Thoracic aorta (tissue), 2 donors: ENCODE measurements around the gene CACNA1I. TPM values are rescaled to one million over a fixed set of nuclear protein-coding genes. Genes with fewer than 3 reads are reported as not detected.

Experiments used
- ATAC-seq: fragments of 150-250 bp; one replicate; pipeline ENCODE4 v1.8.0; 2017; ENCODE audit warnings: low read depth; ENCODE audit not compliant: insufficient number of reproducible peaks, low FRiP score
- DNase-seq: peaks from one replicate; pipeline ENCODE4 v3.0.0-alpha.2; 2020; ENCODE audit warnings: low spot score
- H3K27ac ChIP-seq, 2 donors: fragments of 200-600 bp; sonication (generic); 1 replicate in 1 of 2; 2 replicates in 1 of 2; pipeline ENCODE4 v1.5.1; 2016; ENCODE audit warnings: mild to moderate bottlenecking in 2 of 2, moderate library complexity in 2 of 2
- H3K27me3 ChIP-seq: fragments of 200-600 bp; sonication (generic); replicated peaks from 2 replicates; pipeline ENCODE4 v1.6.0; 2016; ENCODE audit warnings: mild to moderate bottlenecking; ENCODE audit not compliant: insufficient read depth
- H3K36me3 ChIP-seq: fragments of 200-600 bp; sonication (generic); one replicate; pipeline ENCODE4 v1.5.1; 2016
- H3K4me1 ChIP-seq, 2 donors: fragments of 200-600 bp; sonication (generic); 1 replicate in 1 of 2; 2 replicates in 1 of 2; pipeline versions ENCODE4 v1.5.1 to v1.6.0; 2016; ENCODE audit warnings: low read depth in 2 of 2, mild to moderate bottlenecking in 1 of 2; ENCODE audit not compliant: control insufficient read depth in 1 of 2
- H3K4me3 ChIP-seq: fragments of 200-600 bp; sonication (generic); 2 replicates; pipeline ENCODE4 v1.5.1; 2016; ENCODE audit warnings: mild to moderate bottlenecking
- H3K9me3 ChIP-seq: fragments of 200-600 bp; sonication (generic); 2 replicates; pipeline ENCODE4 v1.5.1; 2016
- CTCF ChIP-seq: fragments of 200-600 bp; sonication (generic); IDR thresholded peaks from one replicate; pipeline ENCODE4 v1.5.1; 2019; ENCODE audit warnings: antibody characterized with exemption
- total RNA-seq, 2 donors: library from RNA; depleted of rRNA; stranded (reverse); fragments of >200 nt; gene quantifications; one replicate each; pipeline versions ENCODE4 v1.1.0 to v1.2.3, GENCODE V29; 2016

Gene CACNA1I
- total RNA-seq, 2 donors from 2014 or later, result 0.14 to 0.21 TPM

- no peak overlapping the region for H3K27ac ChIP-seq
- H3K27me3 ChIP-seq, result no peaks in the 10 kb centered on the region
- TF ChIP-seq CTCF, result no peak
- DNase-seq (no peak), ATAC-seq (no peak)
- H3K4me1 ChIP-seq, result no peaks in the 10 kb centered on the region
- no peak overlapping the region for H3K4me3 ChIP-seq
- no peaks in the 10 kb centered on the region for H3K36me3 ChIP-seq
- H3K9me3 ChIP-seq, result no peaks in the 10 kb centered on the region
Measured at GRCh38 chr22:39724857-39725256, 154.3 kb downstream of the CACNA1I start.

GRCh38 chr22:39725351-39726035, 154.9 kb downstream of the CACNA1I start:
- H3K27me3 ChIP-seq, result no peaks in the 10 kb centered on the region
- no peak overlapping the region for H3K27ac ChIP-seq
- H3K4me1 ChIP-seq, result no peaks in the 10 kb centered on the region
- H3K36me3 ChIP-seq, result no peaks in the 10 kb centered on the region
- H3K9me3 ChIP-seq, result no peaks in the 10 kb centered on the region
- no peak for TF ChIP-seq CTCF
- DNase-seq (no peak), ATAC-seq (no peak)
- H3K4me3 ChIP-seq, result no peak overlapping the region

- Histone ChIP-seq H3K27me3 (no peaks in the 10 kb centered on the region), H3K36me3 (no peaks in the 10 kb centered on the region), H3K9me3 (no peaks in the 10 kb centered on the region), H3K27ac (no peak overlapping the region), H3K4me1 (no peaks in the 10 kb centered on the region), H3K4me3 (no peak overlapping the region)
- ATAC-seq (no peak), DNase-seq (no peak)
- no peak for TF ChIP-seq CTCF
Measured at GRCh38 chr22:39727541-39727940, 157.0 kb downstream of the CACNA1I start.

- H3K27me3 ChIP-seq, result no peaks in the 10 kb centered on the region
- H3K9me3 ChIP-seq, result no peaks in the 10 kb centered on the region
- no peak for ATAC-seq
- DNase-seq, result no peak
- H3K4me3 ChIP-seq, result no peak overlapping the region
- no peak overlapping the region for H3K27ac ChIP-seq
- no peaks in the 10 kb centered on the region for H3K4me1 ChIP-seq
- no peaks in the 10 kb centered on the region for H3K36me3 ChIP-seq
- no peak for TF ChIP-seq CTCF
Measured at GRCh38 chr22:39728236-39728860, 157.8 kb downstream of the CACNA1I start.

GRCh38 chr22:39729141-39729934, 158.8 kb downstream of the CACNA1I start:
- no peak for DNase-seq
- H3K27me3 ChIP-seq, result no peaks in the 10 kb centered on the region

More at GRCh38 chr22:39729141-39729934, 158.8 kb downstream of the CACNA1I start:
- TF ChIP-seq CTCF, result no peak
- no peak for ATAC-seq
- no peak overlapping the region for H3K4me3 ChIP-seq
- H3K9me3 ChIP-seq, result no peaks in the 10 kb centered on the region
- H3K27ac ChIP-seq, result no peak overlapping the region
- H3K4me1 ChIP-seq, result no peaks in the 10 kb centered on the region
- no peaks in the 10 kb centered on the region for H3K36me3 ChIP-seq
